Measurements from ENCODE around the gene SKAP2.
A peak's percentile ranks its signal among the peaks of the same experiment; 100 is the strongest.

The SKAP2 gene

DNA sequence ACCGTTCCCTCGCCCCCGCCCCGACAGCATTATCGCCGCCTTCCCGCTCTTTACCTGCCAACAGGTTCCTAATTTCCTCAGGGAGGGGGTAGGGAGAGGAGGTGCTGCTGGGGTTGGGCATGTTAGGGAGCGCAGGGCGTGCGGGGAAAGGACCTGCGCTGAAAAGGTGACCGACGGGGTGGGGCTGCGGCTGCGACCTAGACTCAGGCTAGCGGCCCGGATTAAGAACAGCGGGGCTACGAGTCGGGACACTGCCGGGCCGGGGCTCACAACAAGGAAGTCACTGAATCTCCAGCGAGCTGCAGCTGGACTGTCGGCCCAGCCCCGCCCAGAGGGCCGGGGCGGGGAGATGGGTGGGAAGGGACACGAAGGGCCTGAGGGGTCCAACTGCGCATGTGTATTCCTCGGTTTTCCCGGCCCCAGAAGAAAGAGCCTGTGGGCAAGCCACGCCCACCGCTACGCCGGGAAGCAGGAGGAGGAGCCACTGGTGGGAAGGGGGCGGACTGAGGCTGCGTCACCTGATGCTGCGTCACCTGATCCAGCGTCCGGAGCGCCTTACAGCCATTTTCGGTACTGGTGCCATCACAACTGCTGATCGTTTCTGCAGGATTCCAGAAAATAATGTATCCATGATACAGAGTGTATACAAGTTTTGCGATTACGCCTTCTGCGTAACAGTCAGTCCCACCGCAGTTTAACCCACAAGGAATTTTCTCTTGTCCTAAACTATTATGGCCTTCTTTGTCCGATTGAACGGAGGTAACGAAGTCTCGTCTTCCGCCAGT lies at the start of gene SKAP2 (continued):
- TF ChIP-seq WT1 (tag by site-specific recombination; IDR thresholded peaks at IDR 0.05), result no peak
- TF ChIP-seq ZNF555 (tag by site-specific recombination; conservative IDR thresholded peaks at IDR 0.05), result no peak
- no peak for TF ChIP-seq ZFP37 (tag by site-specific recombination; IDR thresholded peaks at IDR 0.05)
- TF ChIP-seq, protein P1, sequence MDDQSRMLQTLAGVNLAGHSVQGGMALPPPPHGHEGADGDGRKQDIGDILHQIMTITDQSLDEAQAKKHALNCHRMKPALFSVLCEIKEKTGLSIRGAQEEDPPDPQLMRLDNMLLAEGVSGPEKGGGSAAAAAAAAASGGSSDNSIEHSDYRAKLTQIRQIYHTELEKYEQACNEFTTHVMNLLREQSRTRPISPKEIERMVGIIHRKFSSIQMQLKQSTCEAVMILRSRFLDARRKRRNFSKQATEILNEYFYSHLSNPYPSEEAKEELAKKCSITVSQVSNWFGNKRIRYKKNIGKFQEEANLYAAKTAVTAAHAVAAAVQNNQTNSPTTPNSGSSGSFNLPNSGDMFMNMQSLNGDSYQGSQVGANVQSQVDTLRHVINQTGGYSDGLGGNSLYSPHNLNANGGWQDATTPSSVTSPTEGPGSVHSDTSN (CRISPR knock-in tag; IDR thresholded peaks at IDR 0.05), result no peak
- TF ChIP-seq HOXD13 (CRISPR knock-in tag; IDR thresholded peaks at IDR 0.05; ENCODE audit: borderline replicate concordance), result no peak
- TF ChIP-seq ZNF391 (tag by site-specific recombination; IDR thresholded peaks at IDR 0.05; ENCODE audit: borderline replicate concordance, low read depth), result no peak
- TF ChIP-seq PRDM1 (tag by site-specific recombination; IDR thresholded peaks at IDR 0.05), result no peak
- TF ChIP-seq, protein P2, sequence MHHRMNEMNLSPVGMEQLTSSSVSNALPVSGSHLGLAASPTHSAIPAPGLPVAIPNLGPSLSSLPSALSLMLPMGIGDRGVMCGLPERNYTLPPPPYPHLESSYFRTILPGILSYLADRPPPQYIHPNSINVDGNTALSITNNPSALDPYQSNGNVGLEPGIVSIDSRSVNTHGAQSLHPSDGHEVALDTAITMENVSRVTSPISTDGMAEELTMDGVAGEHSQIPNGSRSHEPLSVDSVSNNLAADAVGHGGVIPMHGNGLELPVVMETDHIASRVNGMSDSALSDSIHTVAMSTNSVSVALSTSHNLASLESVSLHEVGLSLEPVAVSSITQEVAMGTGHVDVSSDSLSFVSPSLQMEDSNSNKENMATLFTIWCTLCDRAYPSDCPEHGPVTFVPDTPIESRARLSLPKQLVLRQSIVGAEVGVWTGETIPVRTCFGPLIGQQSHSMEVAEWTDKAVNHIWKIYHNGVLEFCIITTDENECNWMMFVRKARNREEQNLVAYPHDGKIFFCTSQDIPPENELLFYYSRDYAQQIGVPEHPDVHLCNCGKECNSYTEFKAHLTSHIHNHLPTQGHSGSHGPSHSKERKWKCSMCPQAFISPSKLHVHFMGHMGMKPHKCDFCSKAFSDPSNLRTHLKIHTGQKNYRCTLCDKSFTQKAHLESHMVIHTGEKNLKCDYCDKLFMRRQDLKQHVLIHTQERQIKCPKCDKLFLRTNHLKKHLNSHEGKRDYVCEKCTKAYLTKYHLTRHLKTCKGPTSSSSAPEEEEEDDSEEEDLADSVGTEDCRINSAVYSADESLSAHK (tag by site-specific recombination; IDR thresholded peaks at IDR 0.05), result no peak
- no peak for TF ChIP-seq ZNF768 (tag by site-specific recombination; IDR thresholded peaks at IDR 0.05)
- TF ChIP-seq ZNF394 (tag by site-specific recombination; IDR thresholded peaks at IDR 0.05; ENCODE audit: borderline replicate concordance), result peak; percentile 9; the same call in 1 of the 2 replicates
- TF ChIP-seq ZNF214 (tag by site-specific recombination; IDR thresholded peaks at IDR 0.05; ENCODE audit: borderline replicate concordance), result no peak
- peak; percentile 33 for TF ChIP-seq ZNF561 (tag by site-specific recombination; IDR thresholded peaks at IDR 0.05; ENCODE audit: borderline replicate concordance)
- TF ChIP-seq ZNF776 (tag by site-specific recombination; IDR thresholded peaks at IDR 0.05; ENCODE audit: borderline replicate concordance), result no peak
- TF ChIP-seq, protein P3, sequence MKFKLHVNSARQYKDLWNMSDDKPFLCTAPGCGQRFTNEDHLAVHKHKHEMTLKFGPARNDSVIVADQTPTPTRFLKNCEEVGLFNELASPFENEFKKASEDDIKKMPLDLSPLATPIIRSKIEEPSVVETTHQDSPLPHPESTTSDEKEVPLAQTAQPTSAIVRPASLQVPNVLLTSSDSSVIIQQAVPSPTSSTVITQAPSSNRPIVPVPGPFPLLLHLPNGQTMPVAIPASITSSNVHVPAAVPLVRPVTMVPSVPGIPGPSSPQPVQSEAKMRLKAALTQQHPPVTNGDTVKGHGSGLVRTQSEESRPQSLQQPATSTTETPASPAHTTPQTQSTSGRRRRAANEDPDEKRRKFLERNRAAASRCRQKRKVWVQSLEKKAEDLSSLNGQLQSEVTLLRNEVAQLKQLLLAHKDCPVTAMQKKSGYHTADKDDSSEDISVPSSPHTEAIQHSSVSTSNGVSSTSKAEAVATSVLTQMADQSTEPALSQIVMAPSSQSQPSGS (tag by site-specific recombination; IDR thresholded peaks at IDR 0.05; ENCODE audit: low read depth), result no peak
- peak; percentile 77 for TF ChIP-seq YY1 (tag by site-specific recombination; IDR thresholded peaks at IDR 0.05)
- TF ChIP-seq ZNF239 (tag by site-specific recombination; IDR thresholded peaks at IDR 0.05), result no peak
- TF ChIP-seq ZBTB7A (tag by site-specific recombination; IDR thresholded peaks at IDR 0.05; ENCODE audit: low read depth), result no peak
- no peak for TF ChIP-seq ZNF354C (tag by site-specific recombination; IDR thresholded peaks at IDR 0.05; ENCODE audit: borderline replicate concordance, low read depth)
- TF ChIP-seq ZNF169 (tag by site-specific recombination; IDR thresholded peaks at IDR 0.05), result no peak
- TF ChIP-seq ZNF366 (tag by site-specific recombination; conservative IDR thresholded peaks at IDR 0.05), result peak; percentile 46
- no peak for TF ChIP-seq ZNF350 (tag by site-specific recombination; IDR thresholded peaks at IDR 0.05)
- TF ChIP-seq SALL2 (tag by site-specific recombination; IDR thresholded peaks at IDR 0.05; ENCODE audit: borderline replicate concordance), result no peak
- TF ChIP-seq ZNF335 (tag by site-specific recombination; conservative IDR thresholded peaks at IDR 0.05), result peak; percentile 69
- no peak for TF ChIP-seq GLI4 (tag by site-specific recombination; IDR thresholded peaks at IDR 0.05)
- TF ChIP-seq ZNF223 (tag by site-specific recombination; IDR thresholded peaks at IDR 0.05), result no peak
- no peak for TF ChIP-seq MEIS1 (CRISPR knock-in tag; IDR thresholded peaks at IDR 0.05; ENCODE audit: borderline replicate concordance)
- peak; percentile 78; the same call in 1 of the 2 replicates for TF ChIP-seq ZNF629 (tag by site-specific recombination; IDR thresholded peaks at IDR 0.05)
- no peak for TF ChIP-seq ZNF211 (tag by site-specific recombination; IDR thresholded peaks at IDR 0.05; ENCODE audit: low read depth)
- TF ChIP-seq ZNF514 (tag by site-specific recombination; IDR thresholded peaks at IDR 0.05), result no peak
- TF ChIP-seq, protein P4, sequence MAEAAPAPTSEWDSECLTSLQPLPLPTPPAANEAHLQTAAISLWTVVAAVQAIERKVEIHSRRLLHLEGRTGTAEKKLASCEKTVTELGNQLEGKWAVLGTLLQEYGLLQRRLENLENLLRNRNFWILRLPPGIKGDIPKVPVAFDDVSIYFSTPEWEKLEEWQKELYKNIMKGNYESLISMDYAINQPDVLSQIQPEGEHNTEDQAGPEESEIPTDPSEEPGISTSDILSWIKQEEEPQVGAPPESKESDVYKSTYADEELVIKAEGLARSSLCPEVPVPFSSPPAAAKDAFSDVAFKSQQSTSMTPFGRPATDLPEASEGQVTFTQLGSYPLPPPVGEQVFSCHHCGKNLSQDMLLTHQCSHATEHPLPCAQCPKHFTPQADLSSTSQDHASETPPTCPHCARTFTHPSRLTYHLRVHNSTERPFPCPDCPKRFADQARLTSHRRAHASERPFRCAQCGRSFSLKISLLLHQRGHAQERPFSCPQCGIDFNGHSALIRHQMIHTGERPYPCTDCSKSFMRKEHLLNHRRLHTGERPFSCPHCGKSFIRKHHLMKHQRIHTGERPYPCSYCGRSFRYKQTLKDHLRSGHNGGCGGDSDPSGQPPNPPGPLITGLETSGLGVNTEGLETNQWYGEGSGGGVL (tag by site-specific recombination; IDR thresholded peaks at IDR 0.05), result no peak
- TF ChIP-seq ZNF37A (tag by site-specific recombination; IDR thresholded peaks at IDR 0.05), result no peak
- TF ChIP-seq ZNF274 (IDR thresholded peaks at IDR 0.05; ENCODE audit: low read length), result no peak
- no peak for TF ChIP-seq ZNF274 (tag by site-specific recombination; IDR thresholded peaks at IDR 0.05; ENCODE audit: borderline replicate concordance)
